ENCODE results near the gene DLK2.
A peak's percentile ranks its signal among the peaks of the same experiment; 100 is the strongest.
"Not testable (repeated sequence)": the region's sequence is repeated elsewhere in the genome, so short reads cannot be mapped to it uniquely, and the experiment has no call there.

The DLK2 gene

GRCh38 chr6:43468240-43468639, 12.9 kb upstream of the DLK2 start:
- Mint-ChIP-seq H3K4me1 (no peaks in the 10 kb centered on the region), H3K27ac (no peak overlapping the region), H3K36me3 (no peaks in the 10 kb centered on the region), H3K9me3 (no peaks in the 10 kb centered on the region), H3K27me3 (peaks cover 5% of the 10 kb centered on the region), H3K4me3 (no peak overlapping the region)

GRCh38 chr6:43467752-43468151, 12.4 kb upstream of the DLK2 start:
- Mint-ChIP-seq H3K36me3 (no peaks in the 10 kb centered on the region), H3K27me3 (peaks cover 5% of the 10 kb centered on the region), H3K4me1 (no peaks in the 10 kb centered on the region), H3K27ac (no peak overlapping the region), H3K9me3 (no peaks in the 10 kb centered on the region), H3K4me3 (no peak overlapping the region)

- H3K27me3 Mint-ChIP-seq, H3K9me3 Mint-ChIP-seq, H3K27ac Mint-ChIP-seq, H3K4me3 Mint-ChIP-seq, H3K36me3 Mint-ChIP-seq, H3K4me1 Mint-ChIP-seq: not testable (repeated sequence)
Observed at GRCh38 chr6:43467265-43467664, 11.9 kb upstream of the DLK2 start.

- H3K27me3 Mint-ChIP-seq: peaks cover 8% of the 10 kb centered on the region
- no peaks in the 10 kb centered on the region for H3K36me3 Mint-ChIP-seq
- no peak overlapping the region for H3K4me3 Mint-ChIP-seq
- no peak overlapping the region for H3K27ac Mint-ChIP-seq
- no peaks in the 10 kb centered on the region for H3K9me3 Mint-ChIP-seq
- no peaks in the 10 kb centered on the region for H3K4me1 Mint-ChIP-seq
Observed at GRCh38 chr6:43465948-43466347, 10.6 kb upstream of the DLK2 start.

- Mint-ChIP-seq H3K27ac (no peak overlapping the region), H3K27me3 (peaks cover 5% of the 10 kb centered on the region), H3K4me1 (peaks cover 3% of the 10 kb centered on the region), H3K9me3 (no peaks in the 10 kb centered on the region), H3K36me3 (no peaks in the 10 kb centered on the region), H3K4me3 (no peak overlapping the region)
Observed at GRCh38 chr6:43464337-43464736, 9.0 kb upstream of the DLK2 start.

- Mint-ChIP-seq H3K27me3 (peaks cover 3% of the 10 kb centered on the region), H3K4me1 (peaks cover 4% of the 10 kb centered on the region), H3K9me3 (no peaks in the 10 kb centered on the region), H3K4me3 (no peak overlapping the region), H3K27ac (no peak overlapping the region), H3K36me3 (no peaks in the 10 kb centered on the region)
Observed at GRCh38 chr6:43461936-43462335, 6.6 kb upstream of the DLK2 start.

GRCh38 chr6:43460032-43460431, 4.7 kb upstream of the DLK2 start:
- peaks cover 13% of the 10 kb centered on the region for H3K4me1 Mint-ChIP-seq
- H3K4me3 Mint-ChIP-seq: no peak overlapping the region
- peaks cover 3% of the 10 kb centered on the region for H3K27me3 Mint-ChIP-seq
- H3K27ac Mint-ChIP-seq: no peak overlapping the region
- no peaks in the 10 kb centered on the region for H3K9me3 Mint-ChIP-seq
- H3K36me3 Mint-ChIP-seq: no peaks in the 10 kb centered on the region

GRCh38 chr6:43459535-43459934, 4.2 kb upstream of the DLK2 start:
- no peaks in the 10 kb centered on the region for H3K9me3 Mint-ChIP-seq
- no peak overlapping the region for H3K4me3 Mint-ChIP-seq
- H3K27me3 Mint-ChIP-seq: peaks cover 3% of the 10 kb centered on the region
- H3K36me3 Mint-ChIP-seq: no peaks in the 10 kb centered on the region
- H3K27ac Mint-ChIP-seq: no peak overlapping the region
- peaks cover 13% of the 10 kb centered on the region for H3K4me1 Mint-ChIP-seq

GRCh38 chr6:43458154-43458553, 2.8 kb upstream of the DLK2 start:
- H3K4me1 Mint-ChIP-seq: peaks cover 18% of the 10 kb centered on the region
- not testable (repeated sequence) for H3K4me3 Mint-ChIP-seq, H3K27ac Mint-ChIP-seq, H3K27me3 Mint-ChIP-seq, H3K36me3 Mint-ChIP-seq, H3K9me3 Mint-ChIP-seq

- Mint-ChIP-seq H3K4me1 (peaks cover 18% of the 10 kb centered on the region), H3K27ac (no peak overlapping the region), H3K27me3 (peaks cover 3% of the 10 kb centered on the region), H3K4me3 (no peak overlapping the region), H3K36me3 (peaks cover 1% of the 10 kb centered on the region), H3K9me3 (no peaks in the 10 kb centered on the region)
Observed at GRCh38 chr6:43457643-43458042, 2.3 kb upstream of the DLK2 start.

- Mint-ChIP-seq H3K27ac (no peak overlapping the region), H3K27me3 (no peaks in the 10 kb centered on the region), H3K9me3 (no peaks in the 10 kb centered on the region), H3K36me3 (peaks cover 4% of the 10 kb centered on the region), H3K4me3 (peak overlapping the region; percentile 85), H3K4me1 (peaks cover 18% of the 10 kb centered on the region)
Observed at GRCh38 chr6:43454696-43455530, 435 bp downstream of the DLK2 start.

- H3K9me3 Mint-ChIP-seq: no peaks in the 10 kb centered on the region
- H3K27ac Mint-ChIP-seq: peak overlapping the region; percentile 56
- H3K27me3 Mint-ChIP-seq: no peaks in the 10 kb centered on the region
Observed at GRCh38 chr6:43454290-43454695, 1.1 kb downstream of the DLK2 start.

GRCh38 chr6:43453831-43454230, 1.5 kb downstream of the DLK2 start:
- Mint-ChIP-seq H3K9me3 (no peaks in the 10 kb centered on the region), H3K36me3 (peaks cover 4% of the 10 kb centered on the region), H3K4me1 (peaks cover 15% of the 10 kb centered on the region), H3K4me3 (peak overlapping the region; percentile 85), H3K27me3 (no peaks in the 10 kb centered on the region), H3K27ac (peak overlapping the region; percentile 56)

More at GRCh38 chr6:43454290-43454695, 1.1 kb downstream of the DLK2 start:
- Mint-ChIP-seq H3K4me3 (peak overlapping the region; percentile 85), H3K4me1 (peaks cover 15% of the 10 kb centered on the region), H3K36me3 (peaks cover 4% of the 10 kb centered on the region)

GRCh38 chr6:43452896-43453295, 2.5 kb downstream of the DLK2 start:
- no peaks in the 10 kb centered on the region for H3K9me3 Mint-ChIP-seq
- no peaks in the 10 kb centered on the region for H3K27me3 Mint-ChIP-seq
- H3K36me3 Mint-ChIP-seq: peaks cover 4% of the 10 kb centered on the region
- H3K27ac Mint-ChIP-seq: peak overlapping the region; percentile 35
- H3K4me1 Mint-ChIP-seq: peaks cover 15% of the 10 kb centered on the region
- H3K4me3 Mint-ChIP-seq: no peak overlapping the region

- H3K27ac Mint-ChIP-seq: no peak overlapping the region
- H3K27me3 Mint-ChIP-seq: no peaks in the 10 kb centered on the region
- H3K4me1 Mint-ChIP-seq: peaks cover 14% of the 10 kb centered on the region
- H3K36me3 Mint-ChIP-seq: peaks cover 7% of the 10 kb centered on the region
- H3K4me3 Mint-ChIP-seq: no peak overlapping the region
- H3K9me3 Mint-ChIP-seq: no peaks in the 10 kb centered on the region
Observed at GRCh38 chr6:43451939-43452338, 3.4 kb downstream of the DLK2 start.

- peaks cover 11% of the 10 kb centered on the region for H3K4me1 Mint-ChIP-seq
- H3K9me3 Mint-ChIP-seq: no peaks in the 10 kb centered on the region
Observed at GRCh38 chr6:43451348-43451747, 4.0 kb downstream of the DLK2 start.

GRCh38 chr6:43450699-43451131, 4.6 kb downstream of the DLK2 start:
- peaks cover 7% of the 10 kb centered on the region for H3K36me3 Mint-ChIP-seq
- H3K4me3 Mint-ChIP-seq: no peak overlapping the region

More at GRCh38 chr6:43451348-43451747, 4.0 kb downstream of the DLK2 start:
- Mint-ChIP-seq H3K4me3 (no peak overlapping the region), H3K27ac (no peak overlapping the region), H3K27me3 (no peaks in the 10 kb centered on the region), H3K36me3 (peaks cover 7% of the 10 kb centered on the region)

More at GRCh38 chr6:43450699-43451131, 4.6 kb downstream of the DLK2 start:
- no peaks in the 10 kb centered on the region for H3K9me3 Mint-ChIP-seq
- H3K27ac Mint-ChIP-seq: no peak overlapping the region
- peaks cover 7% of the 10 kb centered on the region for H3K4me1 Mint-ChIP-seq
- H3K27me3 Mint-ChIP-seq: no peaks in the 10 kb centered on the region
